ENCODE results near the gene PRDM16.

PRDM16 gene

GRCh38 chr1:3061981-3062615 is 6.9 kb upstream of the PRDM16 start:
- Histone ChIP-seq H3K4ac (ENCODE audit: low read depth in 1 of 2, low read length in 2 of 2) (no peak overlapping the region), H2BK15ac (ENCODE audit: low read depth, poor library complexity, severe bottlenecking) (no peak overlapping the region), H3K4me1 (ENCODE audit: control insufficient read depth, insufficient read depth, low read depth, low read length) (peaks cover 3% of the 10 kb centered on the region), H3K18ac (ENCODE audit: low read depth in 1 of 2, low read length in 2 of 2) (no peak overlapping the region), H3K27ac (ENCODE audit: low read length, poor library complexity, severe bottlenecking) (no peak overlapping the region), H3K23ac (ENCODE audit: low read length in 2 of 2) (no peak overlapping the region), H3K9ac (ENCODE audit: low read length) (no peak overlapping the region), H3K79me1 (replicated peaks; ENCODE audit: low read length, poor library complexity, severe bottlenecking) (no peaks in the 10 kb centered on the region), H3K4me2 (ENCODE audit: low read length, poor library complexity, severe bottlenecking) (no peak overlapping the region), H3K14ac (ENCODE audit: low read length in 2 of 2) (no peak overlapping the region), H3K9me3 (ENCODE audit: control insufficient read depth, low read length) (no peaks in the 10 kb centered on the region), H2AK5ac (ENCODE audit: low read length, severe bottlenecking) (no peak overlapping the region), H2AFZ (ENCODE audit: low read depth, low read length) (no peak overlapping the region), H3K36me3 (ENCODE audit: control insufficient read depth in 1 of 2, insufficient read depth in 2 of 2, low read depth in 1 of 2, low read length in 2 of 2) (peaks cover 0 to 3% of the 10 kb centered on the region in 2 experiments), H4K91ac (ENCODE audit: low read length) (no peak overlapping the region), H4K8ac (ENCODE audit: low read length) (no peak overlapping the region), H2BK12ac (ENCODE audit: low read length in 2 of 2) (no peak overlapping the region), H2BK120ac (ENCODE audit: low read depth, low read length) (no peak overlapping the region), H2BK5ac (ENCODE audit: low read depth, low read length, poor library complexity, severe bottlenecking) (no peak overlapping the region), H3K4me3 (ENCODE audit: insufficient read depth in 1 of 2, low read depth in 1 of 2, low read length in 2 of 2) (no peak overlapping the region), H3K27me3 (ENCODE audit: control insufficient read depth in 1 of 2, insufficient read depth in 1 of 2, low read length in 2 of 2) (peaks cover 56 to 99% of the 10 kb centered on the region in 2 experiments)
- WGBS: 52% methylated on average over 21 of the region's 21 CpGs
- DNase-seq: no peak

- no peaks in the 10 kb centered on the region for H3K79me1 ChIP-seq (replicated peaks; ENCODE audit: low read length, poor library complexity, severe bottlenecking)
- peaks cover 4% of the 10 kb centered on the region for H3K4me1 ChIP-seq (ENCODE audit: control insufficient read depth, insufficient read depth, low read depth, low read length)
- H2BK12ac ChIP-seq (ENCODE audit: low read length in 2 of 2): no peak overlapping the region
- no peak overlapping the region for H2AK5ac ChIP-seq (ENCODE audit: low read length, severe bottlenecking)
- H3K27ac ChIP-seq (ENCODE audit: low read length, poor library complexity, severe bottlenecking): no peak overlapping the region
- no peak overlapping the region for H3K4ac ChIP-seq (ENCODE audit: low read depth in 1 of 2, low read length in 2 of 2)
- DNase-seq: no peak
- H3K18ac ChIP-seq (ENCODE audit: low read depth in 1 of 2, low read length in 2 of 2): no peak overlapping the region
- H4K91ac ChIP-seq (ENCODE audit: low read length): no peak overlapping the region
- no peak overlapping the region for H3K9ac ChIP-seq (ENCODE audit: low read length)
- no peaks in the 10 kb centered on the region for H3K9me3 ChIP-seq (ENCODE audit: control insufficient read depth, low read length)
- no peak overlapping the region for H2BK5ac ChIP-seq (ENCODE audit: low read depth, low read length, poor library complexity, severe bottlenecking)
- H3K4me3 ChIP-seq (ENCODE audit: insufficient read depth in 1 of 2, low read depth in 1 of 2, low read length in 2 of 2): no peak overlapping the region
- WGBS: 7% methylated on average over 27 of the region's 50 CpGs
- H3K23ac ChIP-seq (ENCODE audit: low read length in 2 of 2): no peak overlapping the region
- no peak overlapping the region for H4K8ac ChIP-seq (ENCODE audit: low read length)
- H3K4me2 ChIP-seq (ENCODE audit: low read length, poor library complexity, severe bottlenecking): no peak overlapping the region
- no peak overlapping the region for H2BK120ac ChIP-seq (ENCODE audit: low read depth, low read length)
- H2BK15ac ChIP-seq (ENCODE audit: low read depth, poor library complexity, severe bottlenecking): no peak overlapping the region
- no peak overlapping the region for H2AFZ ChIP-seq (ENCODE audit: low read depth, low read length)
- H3K36me3 ChIP-seq (ENCODE audit: control insufficient read depth in 1 of 2, insufficient read depth in 2 of 2, low read depth in 1 of 2, low read length in 2 of 2): peaks cover 0 to 3% of the 10 kb centered on the region in 2 experiments
- peaks cover 63 to 99% of the 10 kb centered on the region in 2 experiments for H3K27me3 ChIP-seq (ENCODE audit: control insufficient read depth in 1 of 2, insufficient read depth in 1 of 2, low read length in 2 of 2)
- H3K14ac ChIP-seq (ENCODE audit: low read length in 2 of 2): no peak overlapping the region
Measured at GRCh38 chr1:3062616-3063378, 6.2 kb upstream of the PRDM16 start.

- Histone ChIP-seq H3K9ac (ENCODE audit: low read length) (no peak overlapping the region), H3K4me1 (ENCODE audit: control insufficient read depth, insufficient read depth, low read depth, low read length) (peaks cover 11% of the 10 kb centered on the region), H3K27me3 (ENCODE audit: control insufficient read depth in 1 of 2, insufficient read depth in 1 of 2, low read length in 2 of 2) (peaks cover 66 to 95% of the 10 kb centered on the region in 2 experiments), H3K27ac (ENCODE audit: low read length, poor library complexity, severe bottlenecking) (no peak overlapping the region), H3K4ac (ENCODE audit: low read depth in 1 of 2, low read length in 2 of 2) (no peak overlapping the region), H3K4me2 (ENCODE audit: low read length, poor library complexity, severe bottlenecking) (no peak overlapping the region), H3K79me1 (replicated peaks; ENCODE audit: low read length, poor library complexity, severe bottlenecking) (no peaks in the 10 kb centered on the region), H2BK5ac (ENCODE audit: low read depth, low read length, poor library complexity, severe bottlenecking) (no peak overlapping the region), H2AFZ (ENCODE audit: low read depth, low read length) (no peak overlapping the region), H2BK120ac (ENCODE audit: low read depth, low read length) (no peak overlapping the region), H4K91ac (ENCODE audit: low read length) (no peak overlapping the region), H3K4me3 (ENCODE audit: insufficient read depth in 1 of 2, low read depth in 1 of 2, low read length in 2 of 2) (peak overlapping the region in 1 of 2 experiments; percentile 41), H2BK12ac (ENCODE audit: low read length in 2 of 2) (no peak overlapping the region), H2AK5ac (ENCODE audit: low read length, severe bottlenecking) (no peak overlapping the region), H3K23ac (ENCODE audit: low read length in 2 of 2) (no peak overlapping the region), H3K18ac (ENCODE audit: low read depth in 1 of 2, low read length in 2 of 2) (no peak overlapping the region), H3K14ac (ENCODE audit: low read length in 2 of 2) (no peak overlapping the region), H3K36me3 (ENCODE audit: control insufficient read depth in 1 of 2, insufficient read depth in 2 of 2, low read depth in 1 of 2, low read length in 2 of 2) (peaks cover 0 to 3% of the 10 kb centered on the region in 2 experiments), H4K8ac (ENCODE audit: low read length) (no peak overlapping the region), H3K9me3 (ENCODE audit: control insufficient read depth, low read length) (no peaks in the 10 kb centered on the region), H2BK15ac (ENCODE audit: low read depth, poor library complexity, severe bottlenecking) (no peak overlapping the region)
- no peak for DNase-seq
- 10% methylated on average over 88 of the region's 91 CpGs for WGBS
Measured at GRCh38 chr1:3063379-3064295, 5.4 kb upstream of the PRDM16 start.
